ENCODE measurements around the gene TNC.

DNA sequence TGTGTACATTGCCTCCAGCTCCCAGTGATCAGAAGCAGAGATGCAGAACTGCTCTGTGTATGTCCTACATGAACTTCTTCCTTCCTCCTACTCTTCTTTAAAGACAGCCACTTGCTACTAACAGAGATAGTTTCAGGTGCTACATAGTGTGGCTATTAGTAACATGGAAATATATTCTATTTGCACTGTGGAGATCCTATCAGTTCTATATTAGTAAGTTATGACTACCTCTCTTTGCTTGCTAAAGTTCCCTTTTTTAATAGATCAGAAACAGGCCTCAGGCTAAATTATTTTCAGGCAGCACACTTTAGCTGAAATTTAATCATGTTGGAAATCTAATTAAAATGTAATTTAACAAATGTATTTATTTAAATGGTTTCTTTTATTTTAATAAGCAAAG is 123.2 kb downstream of the TNC start:
- TF ChIP-seq, protein P1, sequence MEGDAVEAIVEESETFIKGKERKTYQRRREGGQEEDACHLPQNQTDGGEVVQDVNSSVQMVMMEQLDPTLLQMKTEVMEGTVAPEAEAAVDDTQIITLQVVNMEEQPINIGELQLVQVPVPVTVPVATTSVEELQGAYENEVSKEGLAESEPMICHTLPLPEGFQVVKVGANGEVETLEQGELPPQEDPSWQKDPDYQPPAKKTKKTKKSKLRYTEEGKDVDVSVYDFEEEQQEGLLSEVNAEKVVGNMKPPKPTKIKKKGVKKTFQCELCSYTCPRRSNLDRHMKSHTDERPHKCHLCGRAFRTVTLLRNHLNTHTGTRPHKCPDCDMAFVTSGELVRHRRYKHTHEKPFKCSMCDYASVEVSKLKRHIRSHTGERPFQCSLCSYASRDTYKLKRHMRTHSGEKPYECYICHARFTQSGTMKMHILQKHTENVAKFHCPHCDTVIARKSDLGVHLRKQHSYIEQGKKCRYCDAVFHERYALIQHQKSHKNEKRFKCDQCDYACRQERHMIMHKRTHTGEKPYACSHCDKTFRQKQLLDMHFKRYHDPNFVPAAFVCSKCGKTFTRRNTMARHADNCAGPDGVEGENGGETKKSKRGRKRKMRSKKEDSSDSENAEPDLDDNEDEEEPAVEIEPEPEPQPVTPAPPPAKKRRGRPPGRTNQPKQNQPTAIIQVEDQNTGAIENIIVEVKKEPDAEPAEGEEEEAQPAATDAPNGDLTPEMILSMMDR (IDR thresholded peaks at IDR 0.05; ENCODE audit: poor library complexity): no peak
- TF ChIP-seq EZH2phosphoT487 (IDR thresholded peaks at IDR 0.05; ENCODE audit: low read depth, severe bottlenecking, unreplicated experiment): no peak
- no peak for TF ChIP-seq EZH2 (IDR thresholded peaks at IDR 0.05; ENCODE audit: borderline replicate concordance)
